ENCODE data around the gene ARMC10. TPM values are rescaled to one million over a fixed set of nuclear protein-coding genes. Genes with fewer than 3 reads are reported as not detected.

ARMC10 gene
- total RNA-seq, 4 donors from 2014 or later: 42.6 to 61.0 (median 48.5) TPM

GRCh38 chr7:103130901-103131624 lies 56.1 kb downstream of the ARMC10 start:
- Histone ChIP-seq H3K27ac (no peak overlapping the region), H3K9me3 (no peaks in the 10 kb centered on the region), H3K27me3 (no peaks in the 10 kb centered on the region), H3K4me3 (no peak overlapping the region), H3K4me1 (peaks cover 0 to 47% (median 7%) of the 10 kb centered on the region in 4 donors), H3K36me3 (peaks cover 0 to 19% (median 0%) of the 10 kb centered on the region in 3 donors)
- TF ChIP-seq CTCF (IDR thresholded peaks at IDR 0.05): no peak
- no peak for TF ChIP-seq EP300 (IDR thresholded peaks at IDR 0.05)
- WGBS, 2 donors: 81 to 82% methylated on average over 9 of the region's 9 CpGs
- DNase-seq (ENCODE audit: low spot score in 2 of 2): no peak

GRCh38 chr7:103132995-103133688 lies 58.2 kb downstream of the ARMC10 start:
- WGBS, 2 donors: 71 to 72% methylated on average over 9 of the region's 9 CpGs
- Histone ChIP-seq H3K4me3 (no peak overlapping the region), H3K27me3 (no peaks in the 10 kb centered on the region), H3K4me1 (peaks cover 0 to 34% (median 7%) of the 10 kb centered on the region in 4 donors), H3K36me3 (peaks cover 0 to 3% (median 0%) of the 10 kb centered on the region in 3 donors), H3K9me3 (no peaks in the 10 kb centered on the region), H3K27ac (no peak overlapping the region)
- no peak for DNase-seq (ENCODE audit: low spot score in 2 of 2)
- TF ChIP-seq POLR2A (IDR thresholded peaks at IDR 0.05) (no peak), CTCF (IDR thresholded peaks at IDR 0.05) (no peak)

- DNase-seq (ENCODE audit: low spot score in 2 of 2): no peak
- Histone ChIP-seq H3K36me3 (no peaks in the 10 kb centered on the region), H3K27me3 (no peaks in the 10 kb centered on the region), H3K27ac (peak overlapping the region in 3 of 4 donors; percentile 1 to 71 (median 64)), H3K9me3 (no peaks in the 10 kb centered on the region), H3K4me1 (peaks cover 0 to 27% (median 4%) of the 10 kb centered on the region in 4 donors), H3K4me3 (no peak overlapping the region)
- WGBS, 2 donors: 20 to 26% methylated on average over 3 of the region's 3 CpGs
- TF ChIP-seq EP300 (IDR thresholded peaks at IDR 0.05) (no peak), CTCF (IDR thresholded peaks at IDR 0.05) (no peak)
These were observed 60.1 kb downstream of the ARMC10 start for GRCh38 chr7:103134836-103135554.

GRCh38 chr7:103140061-103140460 lies 65.1 kb downstream of the ARMC10 start:
- no peak overlapping the region for H3K27ac ChIP-seq
- TF ChIP-seq EP300 (IDR thresholded peaks at IDR 0.05): no peak
- TF ChIP-seq POLR2A (IDR thresholded peaks at IDR 0.05): no peak
- no peak for TF ChIP-seq CTCF (IDR thresholded peaks at IDR 0.05)

More at GRCh38 chr7:103140061-103140460, 65.1 kb downstream of the ARMC10 start:
- DNase-seq (ENCODE audit: low spot score in 2 of 2): no peak
- WGBS, 2 donors: 80 to 81% methylated on average over 2 of the region's 2 CpGs
- Histone ChIP-seq H3K27me3 (no peaks in the 10 kb centered on the region), H3K9me3 (no peaks in the 10 kb centered on the region), H3K4me3 (no peak overlapping the region), H3K36me3 (peaks cover 0 to 6% (median 0%) of the 10 kb centered on the region in 3 donors), H3K4me1 (peaks cover 0 to 8% (median 2%) of the 10 kb centered on the region in 4 donors)

All from tibial nerve (tissue), 4 donors.